ENCODE results near the gene SLC8A1.

Gene SLC8A1

GRCh38 chr2:40098786-40099470 lies 353.0 kb downstream of the SLC8A1 start:
- CTCF ChIA-PET, result no interaction called here

GRCh38 chr2:40097691-40098385 lies 354.1 kb downstream of the SLC8A1 start:
- POLR2A ChIA-PET, result interaction anchor here (0.8 to 1.0 kb wide), 2 partner anchors 29 to 354 kb away, joined by 3 to 4 read pairs; partner anchors contain the start of gene SLC8A1
- no peak for DNase-seq (ENCODE audit: low read depth, low spot score)
- no peak overlapping the region for H3K4me3 ChIP-seq (ENCODE audit: low read depth, low read length)
- CTCF ChIA-PET, result no interaction called here
- no peak for TF ChIP-seq CTCF (IDR thresholded peaks at IDR 0.05; ENCODE audit: insufficient read depth, low read length, missing control alignments)

More at GRCh38 chr2:40098786-40099470, 353.0 kb downstream of the SLC8A1 start:
- no peak for TF ChIP-seq CTCF (IDR thresholded peaks at IDR 0.05; ENCODE audit: insufficient read depth, low read length, missing control alignments)
- DNase-seq (ENCODE audit: low read depth, low spot score), result no peak
- no peak overlapping the region for H3K4me3 ChIP-seq (ENCODE audit: low read depth, low read length)
- POLR2A ChIA-PET, result interaction anchor here (0.6 kb wide), 1 partner anchor 353 kb away, joined by 3 read pairs; no protein-coding TSS in a partner anchor

GRCh38 chr2:40096360-40096759 lies 355.5 kb downstream of the SLC8A1 start:
- DNase-seq (ENCODE audit: low read depth, low spot score), result no peak
- no peak overlapping the region for H3K4me3 ChIP-seq (ENCODE audit: low read depth, low read length)
- CTCF ChIA-PET, result no interaction called here
- POLR2A ChIA-PET, result interaction anchor here (2.4 kb wide), 1 partner anchor 62 kb away, joined by 10 read pairs; no protein-coding TSS in a partner anchor
- no peak for TF ChIP-seq CTCF (IDR thresholded peaks at IDR 0.05; ENCODE audit: insufficient read depth, low read length, missing control alignments)

- no peak for DNase-seq (ENCODE audit: low read depth, low spot score)
- no peak overlapping the region for H3K4me3 ChIP-seq (ENCODE audit: low read depth, low read length)
- POLR2A ChIA-PET, result interaction anchor here (2.4 kb wide), 1 partner anchor 61 kb away, joined by 10 read pairs; no protein-coding TSS in a partner anchor
- CTCF ChIA-PET, result no interaction called here
- no peak for TF ChIP-seq CTCF (IDR thresholded peaks at IDR 0.05; ENCODE audit: insufficient read depth, low read length, missing control alignments)
Observed at GRCh38 chr2:40095000-40095399, 356.9 kb downstream of the SLC8A1 start.

- ChIA-PET CTCF (interaction anchor here (1.2 kb wide), 1 partner anchor 24 kb away, joined by 3 read pairs; no protein-coding TSS in a partner anchor), POLR2A (interaction anchor here (2.4 kb wide), 1 partner anchor 60 kb away, joined by 10 read pairs; no protein-coding TSS in a partner anchor)
- no peak for DNase-seq (ENCODE audit: low read depth, low spot score)
- no peak overlapping the region for H3K4me3 ChIP-seq (ENCODE audit: low read depth, low read length)
- no peak for TF ChIP-seq CTCF (IDR thresholded peaks at IDR 0.05; ENCODE audit: insufficient read depth, low read length, missing control alignments)
Observed at GRCh38 chr2:40094451-40094850, 357.4 kb downstream of the SLC8A1 start.
